Osteocyte (in vitro differentiated cells): Measurements from ENCODE around the gene SERP1. TPM values are rescaled to one million over a fixed set of nuclear protein-coding genes. Genes with fewer than 3 reads are reported as not detected.

Experiments used
- DNase-seq: peaks from one replicate; pipeline ENCODE4 v3.0.0; 2021; ENCODE audit warnings: mixed read lengths; ENCODE audit not compliant: unreplicated experiment; ENCODE audit errors: extremely low spot score
- H3K27ac Mint-ChIP-seq: one replicate; pipeline ENCODE4 v1.8.0; 2021; ENCODE audit warnings: mild to moderate bottlenecking, mixed read lengths; ENCODE audit not compliant: unreplicated experiment
- H3K27me3 Mint-ChIP-seq: one replicate; pipeline ENCODE4 v1.8.0; 2021; ENCODE audit warnings: mixed read lengths; ENCODE audit not compliant: unreplicated experiment
- H3K36me3 Mint-ChIP-seq: one replicate; pipeline ENCODE4 v1.8.0; 2021; ENCODE audit warnings: mixed read lengths; ENCODE audit not compliant: unreplicated experiment
- H3K4me1 Mint-ChIP-seq: one replicate; pipeline ENCODE4 v1.8.0; 2021; ENCODE audit warnings: mixed read lengths; ENCODE audit not compliant: unreplicated experiment
- H3K4me3 Mint-ChIP-seq: one replicate; pipeline ENCODE4 v1.8.0; 2021; ENCODE audit warnings: mild to moderate bottlenecking, moderate library complexity, mixed read lengths; ENCODE audit not compliant: unreplicated experiment
- H3K9me3 Mint-ChIP-seq: one replicate; pipeline ENCODE4 v1.8.0; 2021; ENCODE audit warnings: mixed read lengths; ENCODE audit not compliant: unreplicated experiment
- CTCF ChIP-seq: fragments of 200-600 bp; sonication (generic); IDR thresholded peaks from 2 replicates; pipeline ENCODE4 v1.5.0; 2021; ENCODE audit warnings: antibody characterized with exemption, mild to moderate bottlenecking, moderate library complexity
- total RNA-seq: library from RNA; stranded (reverse); gene quantifications from 2 replicates; pipeline ENCODE4 v1.2.1, GENCODE V29; 2021

Gene SERP1
- total RNA-seq, 1 donor from 2014 or later, result 81.3 TPM

GRCh38 chr3:150583028-150583427 is 36.7 kb upstream of the SERP1 start:
- no peak overlapping the region for H3K27ac Mint-ChIP-seq
- H3K4me3 Mint-ChIP-seq, result no peak overlapping the region
- H3K9me3 Mint-ChIP-seq, result no peaks in the 10 kb centered on the region
- TF ChIP-seq CTCF, result no peak
- H3K4me1 Mint-ChIP-seq, result no peaks in the 10 kb centered on the region
- H3K36me3 Mint-ChIP-seq, result peaks cover 29% of the 10 kb centered on the region
- no peak for DNase-seq
- no peaks in the 10 kb centered on the region for H3K27me3 Mint-ChIP-seq

GRCh38 chr3:150582620-150583019 is 36.3 kb upstream of the SERP1 start:
- no peak for TF ChIP-seq CTCF
- H3K36me3 Mint-ChIP-seq, result peaks cover 29% of the 10 kb centered on the region
- H3K9me3 Mint-ChIP-seq, result no peaks in the 10 kb centered on the region
- no peaks in the 10 kb centered on the region for H3K4me1 Mint-ChIP-seq
- H3K4me3 Mint-ChIP-seq, result no peak overlapping the region
- H3K27ac Mint-ChIP-seq, result no peak overlapping the region
- no peaks in the 10 kb centered on the region for H3K27me3 Mint-ChIP-seq
- DNase-seq, result no peak

- peaks cover 40% of the 10 kb centered on the region for H3K36me3 Mint-ChIP-seq
- H3K27ac Mint-ChIP-seq, result no peak overlapping the region
- no peak for TF ChIP-seq CTCF
- DNase-seq, result no peak
- no peak overlapping the region for H3K4me3 Mint-ChIP-seq
- H3K27me3 Mint-ChIP-seq, result no peaks in the 10 kb centered on the region
- no peaks in the 10 kb centered on the region for H3K9me3 Mint-ChIP-seq
- no peaks in the 10 kb centered on the region for H3K4me1 Mint-ChIP-seq
Observed at GRCh38 chr3:150581174-150581573, 34.9 kb upstream of the SERP1 start.

GRCh38 chr3:150577855-150578254 is 31.6 kb upstream of the SERP1 start:
- Mint-ChIP-seq H3K27me3 (no peaks in the 10 kb centered on the region), H3K9me3 (no peaks in the 10 kb centered on the region), H3K27ac (no peak overlapping the region), H3K4me1 (no peaks in the 10 kb centered on the region), H3K4me3 (no peak overlapping the region), H3K36me3 (peaks cover 35% of the 10 kb centered on the region)
- no peak for DNase-seq
- no peak for TF ChIP-seq CTCF

- no peak for TF ChIP-seq CTCF
- DNase-seq, result no peak
- no peak overlapping the region for H3K27ac Mint-ChIP-seq
- H3K4me1 Mint-ChIP-seq, result peaks cover 5% of the 10 kb centered on the region
- no peak overlapping the region for H3K4me3 Mint-ChIP-seq
- H3K27me3 Mint-ChIP-seq, result no peaks in the 10 kb centered on the region
- H3K36me3 Mint-ChIP-seq, result peaks cover 51% of the 10 kb centered on the region
- no peaks in the 10 kb centered on the region for H3K9me3 Mint-ChIP-seq
Observed at GRCh38 chr3:150567328-150567727, 21.0 kb upstream of the SERP1 start.
